Testis (tissue), 3 donors: ENCODE measurements around the gene EDAR. TPM values are rescaled to one million over a fixed set of nuclear protein-coding genes. Genes with fewer than 3 reads are reported as not detected.

Experiments
- DNase-seq: peaks from one replicate; pipeline ENCODE4 v3.0.0-alpha.2; 2019
- H3K27ac ChIP-seq, 2 donors: fragments of 200-600 bp; sonication (generic); one replicate each; pipeline ENCODE4 v1.5.1; 2019
- H3K27me3 ChIP-seq: fragments of 200-600 bp; sonication (generic); one replicate; pipeline ENCODE4 v1.5.1; 2019
- H3K36me3 ChIP-seq: fragments of 200-600 bp; sonication (generic); one replicate; pipeline ENCODE4 v1.5.1; 2017; ENCODE audit warnings: low read depth; ENCODE audit errors: missing control alignments
- H3K4me1 ChIP-seq: fragments of 200-600 bp; sonication (generic); one replicate; pipeline ENCODE4 v1.5.1; 2019
- H3K4me3 ChIP-seq, 2 donors: fragments of 200-600 bp; sonication (generic); one replicate each; pipeline ENCODE4 v1.5.1; 2017 to 2019
- H3K9me3 ChIP-seq: fragments of 200-600 bp; sonication (generic); one replicate; pipeline ENCODE4 v1.5.1; 2017
- POLR2A ChIP-seq: fragments of 450-650 bp; IDR thresholded peaks from one replicate; pipeline ENCODE4 v1.6.1; 2017; ENCODE audit warnings: antibody characterized with exemption, mild to moderate bottlenecking, moderate library complexity
- WGBS, 2 donors: methylation state at CpG; one replicate each; pipeline ENCODE4 v1.1.5; 2018; 5-methylcytosine and 5-hydroxymethylcytosine counted together
- intact Hi-C: fragments of 100-400 bp; cut with DNase I; formaldehyde crosslinking; loops from one replicate; pipeline ENCODE4 v1.15.1; 2023; ENCODE audit warnings: low total_unique reads
- polyA plus RNA-seq: library from polyadenylated mRNA; stranded (reverse); fragments of 350-450 nt; fragmentation: Illumina TruSeq; extraction: RNeasy Lipid Tissue Mini Kit (QIAGEN cat#74804); gene quantifications from one replicate; pipeline ENCODE4 v1.2.3, GENCODE V29; 2014; ENCODE audit warnings: low read depth, low replicate concordance; ENCODE audit not compliant: insufficient read depth
- total RNA-seq, 2 donors: library from RNA; depleted of rRNA; stranded (reverse); fragments of >200 nt; gene quantifications; one replicate each; pipeline ENCODE4 v1.2.3, GENCODE V29; 2016
- TF ChIP-seq, protein P1 (sequence below), 3 experiments: fragments of 450-650 bp in 2 of 3; fragments of 200-600 bp in 1 of 3; sonication (generic) in 1 of 3; IDR thresholded peaks; one replicate each; pipeline ENCODE4 v1.5.1; 2016 to 2019; ENCODE audit warnings: antibody characterized with exemption in 3 of 3, mild to moderate bottlenecking in 2 of 3, moderate library complexity in 1 of 3

EDAR gene
- total and polyA plus RNA-seq, 3 donors from 2014 or later, result 0.30 to 0.74 (median 0.39) TPM

DNA sequence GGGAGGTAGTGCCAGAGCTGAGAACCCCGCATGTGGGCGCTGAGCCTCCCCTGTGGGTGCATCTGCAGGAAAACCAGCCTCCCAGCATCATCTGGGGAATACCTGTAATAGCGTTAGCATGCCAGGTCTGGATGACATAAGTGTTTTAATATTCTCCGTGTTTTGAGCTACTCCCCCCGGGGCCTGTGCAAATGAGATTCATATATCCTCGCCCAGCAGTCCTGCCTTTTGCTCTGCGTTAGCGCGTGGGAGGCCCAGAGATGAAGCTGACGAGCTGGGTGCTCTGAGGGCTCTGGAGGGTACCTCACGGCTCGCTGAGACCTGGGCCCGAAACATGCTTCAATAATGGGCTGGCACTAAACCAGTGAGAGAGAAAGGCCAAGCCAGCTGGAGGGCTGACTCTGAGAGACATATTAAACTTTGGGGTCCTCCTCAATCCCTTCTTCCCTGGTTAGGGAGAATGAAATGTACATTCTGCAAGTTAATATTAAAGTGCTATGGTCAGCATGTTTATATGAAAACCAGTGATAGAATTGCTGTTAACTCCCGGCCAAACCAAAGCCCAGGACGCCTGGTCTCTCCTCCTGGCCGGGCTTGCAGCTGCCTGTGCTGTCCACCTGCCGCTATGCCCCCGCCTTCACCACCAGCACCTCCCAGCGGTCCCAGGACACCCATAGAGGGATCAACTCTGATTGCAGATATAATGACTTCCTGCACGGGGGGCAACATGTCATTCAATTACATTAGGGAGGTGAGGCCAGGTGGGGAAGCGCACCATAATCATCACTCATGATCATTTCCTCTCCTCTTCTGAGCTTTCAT, 77.0 kb downstream of the EDAR start:
- Histone ChIP-seq H3K4me1 (peaks cover under 1% of the 10 kb centered on the region), H3K27me3 (no peaks in the 10 kb centered on the region), H3K9me3 (no peaks in the 10 kb centered on the region), H3K36me3 (no peaks in the 10 kb centered on the region), H3K4me3 (no peak overlapping the region), H3K27ac (no peak overlapping the region)
- no peak for TF ChIP-seq POLR2A
- TF ChIP-seq, protein P1, sequence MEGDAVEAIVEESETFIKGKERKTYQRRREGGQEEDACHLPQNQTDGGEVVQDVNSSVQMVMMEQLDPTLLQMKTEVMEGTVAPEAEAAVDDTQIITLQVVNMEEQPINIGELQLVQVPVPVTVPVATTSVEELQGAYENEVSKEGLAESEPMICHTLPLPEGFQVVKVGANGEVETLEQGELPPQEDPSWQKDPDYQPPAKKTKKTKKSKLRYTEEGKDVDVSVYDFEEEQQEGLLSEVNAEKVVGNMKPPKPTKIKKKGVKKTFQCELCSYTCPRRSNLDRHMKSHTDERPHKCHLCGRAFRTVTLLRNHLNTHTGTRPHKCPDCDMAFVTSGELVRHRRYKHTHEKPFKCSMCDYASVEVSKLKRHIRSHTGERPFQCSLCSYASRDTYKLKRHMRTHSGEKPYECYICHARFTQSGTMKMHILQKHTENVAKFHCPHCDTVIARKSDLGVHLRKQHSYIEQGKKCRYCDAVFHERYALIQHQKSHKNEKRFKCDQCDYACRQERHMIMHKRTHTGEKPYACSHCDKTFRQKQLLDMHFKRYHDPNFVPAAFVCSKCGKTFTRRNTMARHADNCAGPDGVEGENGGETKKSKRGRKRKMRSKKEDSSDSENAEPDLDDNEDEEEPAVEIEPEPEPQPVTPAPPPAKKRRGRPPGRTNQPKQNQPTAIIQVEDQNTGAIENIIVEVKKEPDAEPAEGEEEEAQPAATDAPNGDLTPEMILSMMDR (IDR thresholded peaks at IDR 0.05), result no peak
- no peak for DNase-seq
- WGBS, 2 donors, result 80 to 81% methylated on average over 18 to 21 of the region's 21 CpGs
- intact Hi-C loops, result no loop called here

DNA sequence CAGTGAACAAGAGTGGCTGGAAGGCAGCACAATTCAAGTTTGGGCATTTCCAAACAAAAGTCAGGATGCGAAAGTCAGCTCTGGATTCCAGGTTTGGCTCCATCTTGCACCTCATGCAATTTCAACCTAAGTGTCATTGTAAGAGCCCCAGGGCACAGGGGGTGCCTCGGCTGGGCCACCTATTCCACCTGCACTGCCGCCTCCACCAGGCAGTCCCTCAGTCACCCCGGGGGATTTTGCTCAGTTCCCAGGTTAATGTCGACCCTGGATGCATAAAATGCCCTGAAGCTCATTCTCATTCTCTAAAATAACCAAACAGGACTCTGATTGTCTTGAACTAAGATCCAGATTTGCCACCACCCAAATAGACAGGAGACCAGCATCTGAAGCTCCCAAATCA, 77.6 kb downstream of the EDAR start:
- no peak for DNase-seq
- Histone ChIP-seq H3K4me1 (no peaks in the 10 kb centered on the region), H3K4me3 (no peak overlapping the region), H3K27me3 (no peaks in the 10 kb centered on the region), H3K27ac (no peak overlapping the region), H3K9me3 (no peaks in the 10 kb centered on the region), H3K36me3 (no peaks in the 10 kb centered on the region)
- intact Hi-C loops, result no loop called here
- TF ChIP-seq, protein P1 (IDR thresholded peaks at IDR 0.05), result no peak
- TF ChIP-seq POLR2A, result no peak
- WGBS, 2 donors, result 82 to 89% methylated on average over 5 of the region's 5 CpGs

DNA sequence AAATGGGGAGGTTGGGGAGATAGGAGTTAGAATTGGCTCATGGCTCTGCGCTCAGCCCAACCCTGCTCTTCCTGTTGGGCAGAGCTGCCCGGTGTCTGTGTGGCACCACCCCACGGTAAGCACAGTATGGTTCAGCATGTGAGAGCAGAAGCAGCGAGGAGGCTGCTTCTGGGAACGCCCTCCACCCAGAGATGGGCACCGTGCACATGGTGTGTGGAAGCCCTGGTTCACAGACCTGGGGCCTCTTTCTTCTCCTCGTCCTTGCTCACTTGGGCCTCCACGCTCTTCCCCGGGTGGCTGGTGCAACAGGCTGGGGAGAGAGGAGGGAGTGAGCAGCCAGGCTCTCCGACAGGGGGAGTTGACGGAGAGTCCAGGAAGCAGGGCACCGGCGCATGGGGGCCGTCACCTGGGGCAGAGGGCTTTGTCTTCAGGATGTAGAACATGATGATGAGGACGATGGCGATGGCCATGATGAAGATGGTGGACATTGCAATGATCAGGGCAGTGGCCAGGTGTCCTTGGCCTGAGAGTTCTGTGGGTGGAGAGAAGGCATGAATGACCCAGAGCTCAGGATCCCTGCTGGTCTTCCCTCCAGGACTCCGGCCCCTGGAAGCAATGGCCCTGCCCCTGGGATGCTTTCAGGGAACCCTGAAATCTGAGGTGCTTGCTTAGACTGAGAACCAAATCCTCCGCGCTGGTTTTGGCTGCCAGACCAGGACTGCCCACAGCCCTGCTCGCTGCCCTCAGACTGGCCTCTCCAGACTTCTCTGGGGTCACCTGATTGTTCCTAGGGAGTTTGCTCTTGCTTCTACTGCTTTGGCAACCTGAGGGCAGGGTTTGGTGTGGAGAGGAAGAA, 78.3 kb downstream of the EDAR start:
- no peak overlapping the region for H3K4me3 ChIP-seq
- H3K27ac ChIP-seq, result no peak overlapping the region
- TF ChIP-seq POLR2A, result no peak
- TF ChIP-seq, protein P1 (IDR thresholded peaks at IDR 0.05), result no peak
- no peaks in the 10 kb centered on the region for H3K36me3 ChIP-seq
- 83 to 86% methylated on average over 16 to 20 of the region's 20 CpGs for WGBS, 2 donors
- intact Hi-C loops, result no loop called here
- H3K4me1 ChIP-seq, result no peaks in the 10 kb centered on the region
- DNase-seq, result peak; percentile 7
- no peaks in the 10 kb centered on the region for H3K9me3 ChIP-seq
- H3K27me3 ChIP-seq, result no peaks in the 10 kb centered on the region

DNA sequence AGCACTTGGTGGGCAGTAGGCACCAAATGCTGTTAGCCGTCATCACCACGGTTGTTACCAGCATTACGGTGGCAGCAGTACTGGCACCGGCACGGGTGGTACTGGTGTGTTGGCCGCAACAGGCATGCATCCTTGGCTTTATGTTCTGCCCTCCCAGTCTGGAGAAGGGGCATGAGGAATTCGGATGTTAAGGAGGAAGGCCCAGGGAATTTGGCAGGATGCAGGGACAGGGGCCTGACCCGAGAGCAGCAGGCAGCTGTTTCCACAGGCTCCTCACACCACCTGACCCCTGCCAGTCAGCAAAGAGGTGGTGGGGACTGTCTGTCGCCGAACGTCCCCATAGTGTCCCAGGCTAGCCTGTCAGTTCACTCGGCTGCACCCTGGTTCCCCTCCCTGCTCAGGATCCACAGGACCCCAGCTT, 79.0 kb downstream of the EDAR start:
- 94 to 100% methylated on average over 3 to 12 of the region's 12 CpGs for WGBS, 2 donors
- peak; percentile 6 for DNase-seq
- H3K36me3 ChIP-seq, result no peaks in the 10 kb centered on the region
- TF ChIP-seq, protein P1 (IDR thresholded peaks at IDR 0.05), result no peak
- no peak for TF ChIP-seq POLR2A
- no peaks in the 10 kb centered on the region for H3K4me1 ChIP-seq
- H3K27me3 ChIP-seq, result no peaks in the 10 kb centered on the region
- H3K4me3 ChIP-seq, result no peak overlapping the region
- intact Hi-C loops, result no loop called here
- no peaks in the 10 kb centered on the region for H3K9me3 ChIP-seq
- H3K27ac ChIP-seq, result no peak overlapping the region
